Stromal cell of bone marrow (primary cell): ENCODE data around the gene RAP1A.
"Not testable (repeated sequence)": the region's sequence is repeated elsewhere in the genome, so short reads cannot be mapped to it uniquely, and the experiment has no call there.

Experiments
- DNase-seq: peaks from one replicate; pipeline ENCODE4 v3.0.0-alpha.2; 2012; ENCODE audit warnings: low read depth

The RAP1A gene

GRCh38 chr1:111669268-111669667 lies 49.7 kb downstream of the RAP1A start:
- DNase-seq, result no peak

DNA sequence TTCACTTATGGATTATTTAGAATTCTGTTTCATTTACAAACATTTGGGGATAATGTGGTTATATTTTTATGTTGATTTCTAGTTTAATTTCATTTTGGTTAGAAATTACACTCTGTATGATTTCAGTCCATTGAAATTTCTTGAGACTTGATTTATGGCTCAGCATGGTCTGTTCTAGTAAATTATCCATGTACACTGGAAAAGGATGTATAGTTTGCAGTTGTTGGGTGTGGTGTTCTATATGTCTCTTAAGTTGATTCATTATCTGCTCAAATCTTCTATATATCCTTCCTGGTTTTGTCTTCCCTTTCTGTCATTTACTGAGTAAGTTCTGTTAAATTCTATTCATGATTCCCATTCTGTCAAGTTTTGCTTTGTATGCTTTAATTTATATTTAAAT lies 52.3 kb downstream of the RAP1A start:
- no peak for DNase-seq

GRCh38 chr1:111672331-111672730 lies 52.7 kb downstream of the RAP1A start:
- DNase-seq, result no peak

DNA sequence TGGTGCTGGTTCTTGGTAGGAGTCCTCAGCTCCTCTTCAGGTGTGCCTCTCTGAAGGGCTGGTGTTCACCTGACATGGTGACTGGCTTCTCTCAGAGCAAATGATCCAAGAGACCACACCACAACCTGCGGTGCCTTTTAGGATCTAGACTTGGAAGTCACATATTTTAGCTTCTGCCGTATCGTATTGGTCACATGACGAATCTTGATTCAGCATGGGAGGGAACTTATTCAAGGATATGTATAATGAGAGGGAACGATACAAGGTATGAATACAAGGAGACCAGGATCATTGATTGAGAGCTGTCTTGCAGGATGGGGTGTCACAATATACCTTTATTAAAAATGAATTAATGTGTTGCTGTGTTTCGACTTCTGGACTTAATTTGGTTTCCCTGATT lies 58.0 kb downstream of the RAP1A start:
- no peak for DNase-seq

GRCh38 chr1:111679541-111679940 lies 60.0 kb downstream of the RAP1A start:
- no peak for DNase-seq

- not testable (repeated sequence) for DNase-seq
These were observed 60.7 kb downstream of the RAP1A start for GRCh38 chr1:111680212-111680800.

DNA sequence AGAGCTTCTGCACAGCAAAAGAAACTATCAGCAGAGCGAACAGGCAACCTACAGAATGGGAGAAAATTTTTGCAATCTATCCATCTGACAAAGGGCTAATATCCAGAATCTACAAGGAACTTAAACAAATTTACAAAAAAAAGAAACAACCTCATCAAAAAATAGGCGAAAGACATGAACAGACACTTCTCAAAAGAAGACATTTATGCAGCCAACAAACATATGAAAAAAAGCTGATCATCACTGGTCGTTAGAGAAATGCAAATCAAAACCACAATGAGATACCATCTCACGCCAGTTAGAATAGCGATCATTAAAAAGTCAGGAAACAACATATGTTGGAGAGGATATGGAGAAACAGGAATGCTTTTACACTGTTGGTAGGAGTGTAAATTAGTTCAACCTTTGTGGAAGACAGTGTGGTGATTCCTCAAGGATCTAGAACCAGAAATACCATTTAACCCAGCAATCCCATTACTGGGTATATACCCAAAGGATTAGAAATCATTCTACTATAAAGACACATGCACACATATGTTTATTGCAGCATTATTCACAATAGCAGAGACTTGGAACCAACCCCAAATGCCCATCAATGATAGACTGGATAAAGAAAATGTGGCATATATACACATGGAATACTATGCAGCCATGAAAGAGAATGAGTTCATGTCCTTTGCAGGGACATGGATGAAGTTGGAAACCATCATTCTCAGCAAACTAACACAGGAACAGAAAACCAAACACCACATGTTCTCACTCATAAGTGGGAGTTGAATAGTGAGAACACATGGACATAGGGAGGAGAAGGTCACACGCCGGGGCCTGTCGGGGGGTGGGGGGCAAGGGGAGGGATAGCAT lies 65.9 kb downstream of the RAP1A start:
- DNase-seq, result not testable (repeated sequence)

- peak; percentile 87 for DNase-seq
These were observed 70.7 kb downstream of the RAP1A start for GRCh38 chr1:111690306-111690617.

DNA sequence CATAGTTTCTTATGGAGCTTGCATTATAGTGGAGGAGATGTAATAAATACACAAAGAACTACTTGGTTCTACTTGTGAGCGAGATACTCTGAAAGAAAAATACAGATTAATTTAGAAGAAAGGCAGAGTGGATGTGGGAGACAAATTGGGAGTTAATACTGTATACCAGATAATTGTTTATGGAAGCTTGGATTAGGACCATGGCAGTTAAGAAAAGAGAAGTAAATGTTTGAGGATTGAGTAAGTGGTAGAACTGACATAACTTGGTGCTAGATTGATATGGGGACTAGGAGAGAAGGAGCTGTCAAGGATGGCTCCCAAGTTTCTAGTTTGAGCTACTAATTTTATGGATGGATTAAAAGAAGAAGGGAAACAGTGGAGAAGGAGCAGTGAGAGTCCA lies 72.3 kb downstream of the RAP1A start:
- DNase-seq, result no peak

GRCh38 chr1:111695801-111696200 lies 76.2 kb downstream of the RAP1A start:
- no peak for DNase-seq

DNA sequence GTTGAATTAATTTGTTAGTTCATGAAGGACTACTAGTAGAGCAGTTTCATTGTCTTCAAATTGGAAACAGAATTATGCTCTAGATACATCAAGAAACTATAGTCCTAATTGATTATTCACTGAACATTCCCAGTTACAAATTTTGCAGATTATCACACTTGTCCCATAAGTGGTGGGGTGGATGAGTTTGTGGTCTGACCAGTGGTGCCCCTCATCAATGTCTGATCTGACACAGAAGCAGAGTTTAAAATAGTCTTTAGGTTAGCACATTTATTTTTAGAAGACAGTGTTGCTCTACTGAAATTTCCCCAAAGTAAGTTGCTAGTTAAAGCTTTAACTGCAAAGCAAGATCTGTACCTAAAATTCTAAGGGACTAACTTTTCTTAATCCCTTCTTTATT lies 76.7 kb downstream of the RAP1A start:
- DNase-seq, result no peak

GRCh38 chr1:111699268-111699667 lies 79.7 kb downstream of the RAP1A start:
- no peak for DNase-seq

DNA sequence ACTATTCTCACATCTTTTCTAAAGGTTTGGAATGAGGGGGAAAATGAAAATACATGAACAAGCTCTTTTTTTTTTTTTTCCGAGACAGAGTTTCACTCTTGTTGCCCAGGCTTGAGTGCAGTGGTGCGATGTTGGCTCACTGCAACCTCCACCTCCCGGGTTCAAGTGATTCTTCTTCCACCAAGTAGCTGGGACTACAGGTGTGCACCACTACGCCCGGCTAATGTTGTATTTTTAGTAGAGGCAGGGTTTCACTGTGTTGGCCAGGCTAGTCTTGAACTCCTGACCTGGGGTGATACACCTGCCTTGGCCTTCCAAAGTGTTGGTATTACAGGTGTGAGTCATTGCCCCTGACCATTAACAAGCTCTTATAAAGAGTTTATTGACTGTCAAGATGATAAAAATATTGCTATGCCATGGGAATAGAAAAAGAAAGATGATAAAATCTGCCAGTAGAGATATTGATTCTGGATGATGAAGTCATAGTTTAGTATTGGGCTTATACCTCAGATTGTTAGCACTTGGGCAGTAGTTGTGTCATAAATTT lies 83.0 kb downstream of the RAP1A start:
- no peak for DNase-seq

DNA sequence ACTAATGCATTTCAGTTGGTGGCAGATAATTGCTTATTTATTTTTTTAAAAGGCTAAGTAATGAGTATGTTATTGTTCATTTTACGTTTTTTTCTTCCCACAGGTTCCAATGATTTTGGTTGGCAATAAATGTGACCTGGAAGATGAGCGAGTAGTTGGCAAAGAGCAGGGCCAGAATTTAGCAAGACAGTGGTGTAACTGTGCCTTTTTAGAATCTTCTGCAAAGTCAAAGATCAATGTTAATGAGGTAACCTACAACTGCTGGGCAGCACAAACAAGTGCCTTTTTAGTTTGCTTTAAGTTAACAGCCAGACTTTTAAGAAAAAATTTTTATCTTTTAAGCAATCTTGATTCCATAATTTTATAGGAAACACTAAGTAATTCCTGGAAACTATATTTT lies 84.7 kb downstream of the RAP1A start:
- DNase-seq, result no peak

DNA sequence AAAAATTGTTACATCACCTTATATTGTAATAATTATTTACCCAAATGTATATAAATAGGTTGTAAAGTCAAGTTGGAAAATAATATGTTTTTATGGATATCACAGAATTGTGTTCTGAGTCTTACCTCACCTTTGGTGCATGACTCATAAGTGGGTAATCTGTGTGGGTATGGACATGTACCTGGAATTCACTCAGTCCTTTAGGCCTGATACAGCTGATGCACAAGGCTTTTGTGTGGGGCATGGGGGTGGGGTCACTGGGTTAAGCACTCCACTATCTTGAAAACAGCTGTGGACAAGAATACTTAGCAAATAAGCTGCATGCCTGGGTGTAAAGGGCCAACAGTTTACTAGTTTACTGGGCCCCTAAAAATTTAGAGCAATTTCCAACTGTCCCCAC lies 85.2 kb downstream of the RAP1A start:
- no peak for DNase-seq

- DNase-seq, result no peak
These were observed 86.3 kb downstream of the RAP1A start for GRCh38 chr1:111705841-111706240.

DNA sequence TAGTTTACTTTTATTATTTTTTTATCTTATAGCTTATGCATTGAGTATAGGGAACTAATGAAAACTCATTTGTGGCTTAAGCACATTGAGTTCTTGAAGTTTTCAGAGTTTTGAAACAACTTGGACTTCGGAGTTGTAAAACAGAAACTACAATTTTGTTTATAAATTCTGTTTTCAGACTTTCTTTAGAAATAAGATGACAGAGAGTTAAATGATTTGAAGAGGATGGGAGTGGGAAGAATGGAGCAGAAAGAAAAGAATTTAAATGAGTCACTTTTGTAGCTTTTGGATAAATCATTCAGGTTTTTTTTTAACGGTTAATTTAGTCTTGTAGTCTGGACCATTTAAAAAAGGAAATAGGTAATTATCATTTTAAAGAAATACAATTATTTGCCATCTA lies 87.3 kb downstream of the RAP1A start:
- no peak for DNase-seq

DNA sequence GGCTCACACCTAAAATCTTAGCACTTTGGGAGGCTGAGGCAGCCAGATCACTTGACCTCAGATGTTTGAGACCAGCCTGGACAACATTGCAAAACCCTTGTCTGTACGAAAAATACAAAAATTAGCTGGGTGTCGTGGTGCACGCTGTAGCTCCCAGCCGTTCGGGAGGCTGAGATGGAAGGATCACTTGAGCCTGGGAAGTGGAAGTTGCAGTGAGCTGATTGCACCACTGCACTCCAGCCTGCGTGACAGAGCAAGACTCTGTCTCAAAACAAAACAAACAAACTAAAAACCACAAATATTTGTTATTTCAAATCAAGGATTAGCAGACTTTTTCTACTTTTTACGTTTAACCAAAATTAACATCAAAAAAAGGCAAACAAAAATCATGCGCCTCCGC lies 88.3 kb downstream of the RAP1A start:
- peak; percentile 21 for DNase-seq

DNA sequence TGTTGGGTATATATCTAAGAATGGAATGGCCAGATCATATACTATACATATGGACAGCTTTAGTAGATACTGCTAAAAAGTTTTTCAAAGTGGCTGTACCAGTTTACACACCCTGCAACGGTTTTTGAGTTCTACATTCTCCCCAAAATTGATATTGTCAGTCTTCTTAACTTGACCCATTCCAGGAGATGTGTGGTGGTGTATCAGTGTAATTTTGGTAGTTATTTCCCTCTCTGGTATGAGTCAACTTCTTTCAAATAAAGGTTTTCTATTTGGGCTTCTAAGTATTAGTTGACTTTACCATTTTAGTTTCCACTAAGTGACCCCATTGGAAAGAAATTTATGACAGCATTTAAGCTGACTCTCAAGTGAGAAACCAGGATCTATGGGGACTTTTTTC lies 90.4 kb downstream of the RAP1A start:
- no peak for DNase-seq

GRCh38 chr1:111716333-111716732 lies 96.7 kb downstream of the RAP1A start:
- DNase-seq, result no peak

GRCh38 chr1:111717450-111717849 lies 97.9 kb downstream of the RAP1A start:
- no peak for DNase-seq

GRCh38 chr1:111719135-111719534 lies 99.5 kb downstream of the RAP1A start:
- DNase-seq, result no peak

- DNase-seq, result no peak
These were observed 100.1 kb downstream of the RAP1A start for GRCh38 chr1:111719674-111720132.
